Astrocyte (in vitro differentiated cells and primary cell): ENCODE results near the gene CD99L2. TPM values are rescaled to one million over a fixed set of nuclear protein-coding genes. Genes with fewer than 3 reads are reported as not detected.

Experiments
- DNase-seq: peaks from one replicate; pipeline ENCODE4 v3.0.0-alpha.2; 2010; ENCODE audit warnings: low read depth
- FAIRE-seq: peaks from 2 replicates; lab custom pipeline; 2011; peaks lifted over from hg19 to GRCh38; lab: Jason Lieb, UNC
- H2AFZ ChIP-seq: 2 replicates; pipeline ENCODE4 v1.6.0; 2012; ENCODE audit warnings: low read depth, low read length, inconsistent platforms
- H3K27ac ChIP-seq: 2 replicates; pipeline ENCODE4 v1.5.1; 2011; ENCODE audit warnings: low read depth, low read length, inconsistent platforms
- H3K27me3 ChIP-seq: 2 replicates; pipeline ENCODE4 v1.6.0; 2011; ENCODE audit warnings: low read length, inconsistent platforms; ENCODE audit not compliant: insufficient read depth
- H3K36me3 ChIP-seq: 2 replicates; pipeline ENCODE4 v1.5.1; 2011; ENCODE audit warnings: low read length, inconsistent platforms; ENCODE audit not compliant: insufficient read depth
- H3K4me1 ChIP-seq: 2 replicates; pipeline ENCODE4 v1.5.1; 2011; ENCODE audit warnings: low read length, inconsistent platforms; ENCODE audit not compliant: insufficient read depth
- H3K4me2 ChIP-seq: 2 replicates; pipeline ENCODE4 v1.6.0; 2012; ENCODE audit warnings: low read length, inconsistent platforms
- H3K4me3 ChIP-seq: 2 replicates; pipeline ENCODE4 v1.5.1; 2011; ENCODE audit warnings: low read depth, mild to moderate bottlenecking, low read length, inconsistent platforms; ENCODE audit not compliant: insufficient read depth
- H3K79me2 ChIP-seq: 2 replicates; pipeline ENCODE4 v1.6.0; 2012; ENCODE audit warnings: mild to moderate bottlenecking, low read length, inconsistent platforms; ENCODE audit not compliant: insufficient read depth
- H3K9ac ChIP-seq: 2 replicates; pipeline ENCODE4 v1.6.0; 2012; ENCODE audit warnings: mild to moderate bottlenecking, low read length, inconsistent platforms
- H3K9me3 ChIP-seq: 2 replicates; pipeline ENCODE4 v1.5.1; 2012; ENCODE audit warnings: low read depth, mild to moderate bottlenecking, low read length, inconsistent platforms; ENCODE audit not compliant: insufficient read depth
- H4K20me1 ChIP-seq: 2 replicates; pipeline ENCODE4 v1.6.0; 2012; ENCODE audit warnings: low read length, inconsistent platforms; ENCODE audit not compliant: insufficient read depth
- H3K27ac Mint-ChIP-seq: one replicate; pipeline ENCODE4 v1.8.0; 2021; ENCODE audit warnings: mild to moderate bottlenecking, mixed read lengths; ENCODE audit not compliant: unreplicated experiment
- H3K27me3 Mint-ChIP-seq: one replicate; pipeline ENCODE4 v1.8.0; 2021; ENCODE audit warnings: low read depth, mixed read lengths; ENCODE audit not compliant: unreplicated experiment
- H3K36me3 Mint-ChIP-seq: one replicate; pipeline ENCODE4 v1.8.0; 2021; ENCODE audit warnings: low read depth, mixed read lengths; ENCODE audit not compliant: unreplicated experiment
- H3K4me1 Mint-ChIP-seq: one replicate; pipeline ENCODE4 v1.8.0; 2021; ENCODE audit warnings: low read depth, mixed read lengths; ENCODE audit not compliant: unreplicated experiment
- H3K4me3 Mint-ChIP-seq: one replicate; pipeline ENCODE4 v1.8.0; 2021; ENCODE audit warnings: mild to moderate bottlenecking, moderate library complexity, mixed read lengths; ENCODE audit not compliant: unreplicated experiment
- H3K9me3 Mint-ChIP-seq: one replicate; pipeline ENCODE4 v1.8.0; 2021; ENCODE audit warnings: mild to moderate bottlenecking, mixed read lengths; ENCODE audit not compliant: unreplicated experiment
- EZH2 ChIP-seq: IDR thresholded peaks from 2 replicates; pipeline ENCODE4 v1.6.1; 2012; ENCODE audit warnings: mild to moderate bottlenecking, low read length, inconsistent platforms; ENCODE audit not compliant: insufficient read depth
- total RNA-seq: library from RNA; stranded (reverse); gene quantifications from 2 replicates; pipeline ENCODE4 v1.2.1, GENCODE V29; 2021
- TF ChIP-seq, protein P1 (sequence below): IDR thresholded peaks from 2 replicates; pipeline ENCODE4 v1.5.1; 2011; ENCODE audit warnings: low read depth, mild to moderate bottlenecking, inconsistent platforms, low read length, moderate library complexity; ENCODE audit not compliant: insufficient read depth

CD99L2 gene
- total RNA-seq, 1 donor from 2014 or later = 38.4 TPM

- Mint-ChIP-seq H3K4me1 (peaks cover 3% of the 10 kb centered on the region), H3K27me3 (peaks cover 5% of the 10 kb centered on the region), H3K9me3 (no peaks in the 10 kb centered on the region), H3K27ac (no peak overlapping the region), H3K4me3 (no peak overlapping the region), H3K36me3 (no peaks in the 10 kb centered on the region)
- H4K20me1 ChIP-seq = no peaks in the 10 kb centered on the region
- no peaks in the 10 kb centered on the region for H3K9me3 ChIP-seq
- H2AFZ ChIP-seq = no peak overlapping the region
- FAIRE-seq (no peak), DNase-seq (no peak)
- no peaks in the 10 kb centered on the region for H3K36me3 ChIP-seq
- H3K9ac ChIP-seq = no peak overlapping the region
- no peaks in the 10 kb centered on the region for H3K79me2 ChIP-seq
- TF ChIP-seq, protein P1, sequence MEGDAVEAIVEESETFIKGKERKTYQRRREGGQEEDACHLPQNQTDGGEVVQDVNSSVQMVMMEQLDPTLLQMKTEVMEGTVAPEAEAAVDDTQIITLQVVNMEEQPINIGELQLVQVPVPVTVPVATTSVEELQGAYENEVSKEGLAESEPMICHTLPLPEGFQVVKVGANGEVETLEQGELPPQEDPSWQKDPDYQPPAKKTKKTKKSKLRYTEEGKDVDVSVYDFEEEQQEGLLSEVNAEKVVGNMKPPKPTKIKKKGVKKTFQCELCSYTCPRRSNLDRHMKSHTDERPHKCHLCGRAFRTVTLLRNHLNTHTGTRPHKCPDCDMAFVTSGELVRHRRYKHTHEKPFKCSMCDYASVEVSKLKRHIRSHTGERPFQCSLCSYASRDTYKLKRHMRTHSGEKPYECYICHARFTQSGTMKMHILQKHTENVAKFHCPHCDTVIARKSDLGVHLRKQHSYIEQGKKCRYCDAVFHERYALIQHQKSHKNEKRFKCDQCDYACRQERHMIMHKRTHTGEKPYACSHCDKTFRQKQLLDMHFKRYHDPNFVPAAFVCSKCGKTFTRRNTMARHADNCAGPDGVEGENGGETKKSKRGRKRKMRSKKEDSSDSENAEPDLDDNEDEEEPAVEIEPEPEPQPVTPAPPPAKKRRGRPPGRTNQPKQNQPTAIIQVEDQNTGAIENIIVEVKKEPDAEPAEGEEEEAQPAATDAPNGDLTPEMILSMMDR = no peak
- TF ChIP-seq EZH2 = no peak
- H3K4me3 ChIP-seq = no peak overlapping the region
- H3K4me2 ChIP-seq = no peak overlapping the region
- no peaks in the 10 kb centered on the region for H3K4me1 ChIP-seq
- H3K27me3 ChIP-seq = no peaks in the 10 kb centered on the region
- no peak overlapping the region for H3K27ac ChIP-seq
Measured at GRCh38 chrX:150942942-150943594, 44.6 kb upstream of the CD99L2 start.

DNA sequence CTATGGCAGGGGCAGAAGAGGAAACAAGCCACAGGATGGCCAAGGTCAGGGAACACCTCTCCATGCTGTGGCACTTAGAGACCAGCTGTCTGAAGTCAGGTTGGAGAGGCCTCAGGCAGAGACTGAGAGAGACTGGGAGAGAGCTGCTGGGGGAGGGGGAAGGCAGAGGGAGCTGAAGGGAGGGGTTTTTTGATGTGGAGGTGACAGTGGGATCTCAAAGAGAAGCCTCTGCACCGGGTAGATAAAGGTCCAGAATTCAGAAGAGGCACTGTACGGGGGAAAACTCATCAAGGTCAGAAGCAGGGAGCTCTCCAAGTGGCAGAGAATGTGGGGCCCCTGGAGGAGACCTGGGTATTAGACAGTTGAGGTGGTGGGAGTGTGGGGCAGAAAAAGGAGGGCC is 43.1 kb upstream of the CD99L2 start:
- Histone ChIP-seq H3K27me3 (no peaks in the 10 kb centered on the region), H3K27ac (no peak overlapping the region), H3K4me2 (no peak overlapping the region), H3K4me1 (no peaks in the 10 kb centered on the region), H3K9me3 (no peaks in the 10 kb centered on the region), H3K4me3 (no peak overlapping the region), H4K20me1 (no peaks in the 10 kb centered on the region), H3K79me2 (no peaks in the 10 kb centered on the region), H3K36me3 (no peaks in the 10 kb centered on the region), H3K9ac (no peak overlapping the region), H2AFZ (no peak overlapping the region)
- no peak for DNase-seq
- Mint-ChIP-seq H3K4me3 (no peak overlapping the region), H3K27ac (no peak overlapping the region), H3K9me3 (no peaks in the 10 kb centered on the region), H3K27me3 (peaks cover 5% of the 10 kb centered on the region), H3K4me1 (peaks cover 3% of the 10 kb centered on the region), H3K36me3 (no peaks in the 10 kb centered on the region)
- FAIRE-seq = no peak
- TF ChIP-seq EZH2 = no peak
- TF ChIP-seq, protein P1 = no peak

- H3K4me2 ChIP-seq = no peak overlapping the region
- Mint-ChIP-seq H3K4me1 (peaks cover 3% of the 10 kb centered on the region), H3K4me3 (no peak overlapping the region), H3K27ac (no peak overlapping the region), H3K9me3 (no peaks in the 10 kb centered on the region), H3K27me3 (peaks cover 5% of the 10 kb centered on the region), H3K36me3 (no peaks in the 10 kb centered on the region)
- no peak for FAIRE-seq
- H3K4me1 ChIP-seq = no peaks in the 10 kb centered on the region
- H3K79me2 ChIP-seq = no peaks in the 10 kb centered on the region
- H3K27ac ChIP-seq = no peak overlapping the region
- H3K27me3 ChIP-seq = no peaks in the 10 kb centered on the region
- H4K20me1 ChIP-seq = no peaks in the 10 kb centered on the region
- no peak overlapping the region for H3K9ac ChIP-seq
- TF ChIP-seq, protein P1 = no peak
- TF ChIP-seq EZH2 = no peak
- no peak overlapping the region for H3K4me3 ChIP-seq
- H3K36me3 ChIP-seq = no peaks in the 10 kb centered on the region
- no peak for DNase-seq
- H2AFZ ChIP-seq = no peak overlapping the region
- no peaks in the 10 kb centered on the region for H3K9me3 ChIP-seq
Measured at GRCh38 chrX:150940844-150941495, 42.5 kb upstream of the CD99L2 start.
